ENCODE data around the gene SGSM1. TPM values are rescaled to one million over a fixed set of nuclear protein-coding genes. Genes with fewer than 3 reads are reported as not detected.

SGSM1 gene
- total RNA-seq, 1 donor from 2014 or later, result 0.18 TPM

DNA sequence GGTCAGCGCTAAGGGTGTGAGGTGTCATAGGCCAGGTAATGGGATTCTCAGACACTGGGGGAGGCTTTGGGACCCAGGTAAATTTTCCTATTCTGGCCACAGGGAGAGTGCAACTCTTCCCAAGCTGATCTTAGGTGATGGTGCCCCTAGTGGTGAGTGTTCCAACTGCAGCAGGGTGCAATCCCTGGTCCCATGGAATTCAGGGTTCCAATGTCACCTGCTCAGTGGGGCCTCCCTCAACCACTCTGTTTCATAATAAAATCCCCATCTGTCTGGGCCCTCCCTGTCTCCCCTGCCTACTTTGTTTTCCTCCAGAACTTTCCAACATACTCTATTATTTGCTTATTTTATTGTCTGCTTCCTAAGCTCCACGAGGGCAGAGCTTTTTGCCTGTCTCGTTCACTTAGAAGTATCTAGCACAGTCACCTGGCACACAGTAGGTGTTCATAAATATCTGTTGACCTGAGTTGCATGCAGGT is 2.9 kb upstream of the SGSM1 start:
- peak; percentile 54 for DNase-seq (ENCODE audit: low spot score)
- ATAC-seq, result peak; percentile 73

DNA sequence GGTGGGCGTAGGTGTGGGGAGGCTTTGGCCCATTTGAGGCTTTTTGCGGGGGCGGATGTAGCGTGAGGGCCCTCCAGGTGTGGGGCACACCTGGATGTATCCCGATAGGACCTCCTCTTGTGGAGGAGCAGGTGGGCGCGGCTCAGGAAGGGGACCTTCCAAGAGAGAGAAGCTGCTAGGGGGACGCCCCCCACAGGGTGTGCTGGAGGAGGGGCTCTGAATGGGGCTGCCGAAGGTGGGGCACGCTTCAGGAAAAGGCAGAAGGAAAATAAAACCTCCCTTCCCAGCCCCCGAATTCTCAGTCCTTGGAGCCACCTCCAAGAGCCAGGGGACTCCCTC is 621 bp downstream of the SGSM1 start:
- DNase-seq (ENCODE audit: low spot score) (no peak), ATAC-seq (no peak)

GRCh38 chr22:24807284-24807950 is 1.4 kb downstream of the SGSM1 start:
- no peak for DNase-seq (ENCODE audit: low spot score)
- ATAC-seq, result no peak

DNA sequence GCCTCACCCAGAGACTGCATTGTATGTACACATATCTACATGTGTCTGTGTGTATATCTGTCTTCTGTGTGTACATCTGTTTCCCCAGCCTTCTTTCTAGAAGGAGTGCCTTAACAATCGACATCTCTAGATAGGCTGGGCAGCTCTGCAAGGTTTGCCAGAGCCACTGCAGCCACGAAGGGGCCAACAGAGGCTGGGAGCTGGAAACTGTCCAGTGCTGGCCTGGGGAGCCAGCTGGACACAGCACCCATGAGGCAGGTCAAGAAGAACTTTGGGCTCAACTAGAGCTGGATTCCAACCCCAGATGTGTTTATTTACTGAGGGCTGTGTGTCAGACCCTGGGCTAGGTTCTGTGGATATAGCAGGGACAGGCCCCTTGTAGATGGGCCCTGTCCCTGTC is 3.3 kb downstream of the SGSM1 start:
- peak; percentile 13 for ATAC-seq
- DNase-seq (ENCODE audit: low spot score), result no peak

GRCh38 chr22:24810043-24810749 is 4.2 kb downstream of the SGSM1 start:
- DNase-seq (ENCODE audit: low spot score) (no peak), ATAC-seq (no peak)

DNA sequence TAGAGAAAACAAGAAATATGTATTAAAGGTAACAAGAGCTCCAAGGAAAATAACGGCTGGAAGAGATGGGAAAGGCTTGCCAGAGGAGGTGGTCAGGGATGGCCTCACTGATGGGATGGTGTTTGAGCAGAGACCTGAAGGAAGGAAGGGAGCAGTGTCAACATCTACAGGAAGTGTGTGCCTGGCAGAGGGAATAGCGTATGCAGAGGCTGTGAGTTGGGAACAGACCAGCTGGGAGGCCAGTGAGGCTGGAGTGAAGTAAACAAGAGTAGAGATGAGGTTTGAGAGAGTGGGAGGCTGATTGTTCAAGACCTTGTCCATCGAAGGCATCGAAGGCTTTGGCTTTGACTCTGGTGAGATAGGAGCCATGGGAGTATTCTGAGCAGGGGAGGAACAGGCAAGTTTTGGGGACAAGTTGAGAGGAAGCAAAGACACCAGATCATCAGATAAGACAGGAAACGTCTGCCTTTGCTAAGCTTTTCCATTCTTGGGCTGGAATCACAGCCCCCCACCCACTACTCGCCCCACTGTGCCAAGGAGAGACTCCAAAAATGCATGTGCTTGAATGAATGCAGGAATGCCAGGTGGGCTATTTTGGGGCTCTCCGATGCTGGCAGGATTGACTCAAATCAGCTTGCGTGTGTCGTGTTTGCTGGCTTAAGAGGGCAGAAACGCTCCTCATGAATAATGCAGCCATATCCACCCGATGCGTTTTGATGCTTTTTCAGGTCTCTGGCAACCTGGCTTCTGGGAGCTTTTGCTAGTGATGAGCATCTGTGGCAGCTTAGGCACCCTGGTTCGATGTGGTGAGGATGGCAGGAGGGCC is 7.2 kb downstream of the SGSM1 start:
- DNase-seq (ENCODE audit: low spot score) (no peak), ATAC-seq (no peak)

- ATAC-seq, result no peak
Measured at GRCh38 chr22:24813861-24814770, 8.1 kb downstream of the SGSM1 start.

DNA sequence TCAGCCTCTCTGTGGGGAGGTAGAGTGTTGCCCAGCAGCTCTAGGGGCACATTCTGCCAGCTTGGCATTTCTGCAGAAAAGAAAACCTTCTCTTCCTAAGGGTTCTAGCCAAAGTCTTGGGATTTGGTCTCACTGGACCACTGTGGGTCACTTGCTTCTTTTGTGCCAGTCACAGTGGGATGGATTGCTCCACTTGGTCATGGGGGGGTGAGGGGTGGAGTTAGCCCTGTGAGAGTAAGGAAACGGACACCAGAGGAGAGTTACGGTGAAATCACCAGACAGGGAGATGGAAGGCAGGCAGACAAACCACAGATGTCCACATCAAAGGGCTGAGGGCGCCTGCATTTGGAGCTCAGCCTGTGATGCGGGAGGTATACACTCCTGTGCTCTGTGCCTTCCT is 10.8 kb downstream of the SGSM1 start:
- ATAC-seq, result no peak
- no peak for DNase-seq (ENCODE audit: low spot score)

More at GRCh38 chr22:24813861-24814770, 8.1 kb downstream of the SGSM1 start:
- no peak for DNase-seq (ENCODE audit: low spot score)

GRCh38 chr22:24819487-24819886 is 13.5 kb downstream of the SGSM1 start:
- DNase-seq (ENCODE audit: low spot score) (no peak), ATAC-seq (no peak)

GRCh38 chr22:24819911-24820461 is 14.0 kb downstream of the SGSM1 start:
- peak; percentile 67 for DNase-seq (ENCODE audit: low spot score)
- ATAC-seq, result peak; percentile 98

DNA sequence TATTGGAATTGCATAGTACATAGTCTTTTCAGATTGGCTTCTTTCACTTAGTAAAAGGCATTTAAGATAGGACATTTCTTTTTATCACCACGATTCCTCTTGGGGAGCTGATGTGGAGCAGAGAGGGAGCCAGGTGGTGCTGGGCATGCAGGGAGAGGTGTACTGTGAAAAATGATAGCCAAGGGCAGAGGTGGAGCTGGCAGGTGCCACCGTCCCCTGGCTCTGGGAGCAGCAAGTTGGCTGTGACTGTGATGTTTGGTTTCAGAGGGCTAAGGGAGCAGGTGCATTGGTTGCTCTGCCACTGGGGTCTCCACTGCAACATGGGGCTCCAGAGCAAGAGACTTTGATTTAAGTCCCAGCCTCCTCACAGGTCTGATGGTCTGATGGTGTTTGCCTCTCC is 16.5 kb downstream of the SGSM1 start:
- ATAC-seq (no peak), DNase-seq (ENCODE audit: low spot score) (no peak)

DNA sequence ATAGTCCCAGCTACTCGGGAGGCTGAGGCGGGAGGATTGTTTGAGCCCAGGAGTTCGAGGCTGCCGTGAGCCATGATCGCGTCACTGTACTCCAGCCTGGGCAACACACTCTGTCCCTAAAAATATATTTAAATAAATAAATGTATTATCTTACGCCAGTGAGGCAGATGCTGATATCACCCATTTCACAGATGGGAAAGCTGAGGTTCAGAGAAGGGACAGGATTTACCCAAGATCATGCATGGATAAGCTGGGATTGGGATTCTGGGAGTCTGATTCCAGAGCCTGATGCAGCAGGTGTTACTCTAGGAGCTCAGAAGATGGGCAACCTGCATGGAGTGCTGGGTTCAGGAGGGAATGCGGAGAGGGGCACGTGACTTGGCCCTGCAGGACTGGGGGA is 17.8 kb downstream of the SGSM1 start:
- DNase-seq (ENCODE audit: low spot score) (no peak), ATAC-seq (no peak)

DNA sequence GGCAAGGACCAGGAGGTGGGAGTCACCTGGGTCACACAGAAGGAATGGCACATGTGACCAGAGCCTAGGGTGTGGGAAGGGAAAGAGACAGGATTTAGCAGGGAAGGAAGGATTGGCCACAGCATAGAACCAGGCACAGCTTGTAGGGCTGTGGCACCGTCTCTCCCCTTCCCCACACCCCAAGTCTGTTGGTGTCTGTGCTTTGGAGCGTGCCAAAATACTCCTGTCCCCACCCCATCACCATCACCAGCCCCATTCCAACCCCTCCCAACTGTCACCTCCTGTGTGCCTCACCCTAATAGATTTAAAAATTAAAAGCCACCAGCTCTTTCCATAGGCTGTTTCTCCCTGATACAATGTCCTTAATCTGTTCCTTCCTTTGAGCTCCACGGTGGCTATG is 18.2 kb downstream of the SGSM1 start:
- DNase-seq (ENCODE audit: low spot score), result no peak
- no peak for ATAC-seq

- ATAC-seq, result no peak
Measured at GRCh38 chr22:24824915-24825314, 18.9 kb downstream of the SGSM1 start.

DNA sequence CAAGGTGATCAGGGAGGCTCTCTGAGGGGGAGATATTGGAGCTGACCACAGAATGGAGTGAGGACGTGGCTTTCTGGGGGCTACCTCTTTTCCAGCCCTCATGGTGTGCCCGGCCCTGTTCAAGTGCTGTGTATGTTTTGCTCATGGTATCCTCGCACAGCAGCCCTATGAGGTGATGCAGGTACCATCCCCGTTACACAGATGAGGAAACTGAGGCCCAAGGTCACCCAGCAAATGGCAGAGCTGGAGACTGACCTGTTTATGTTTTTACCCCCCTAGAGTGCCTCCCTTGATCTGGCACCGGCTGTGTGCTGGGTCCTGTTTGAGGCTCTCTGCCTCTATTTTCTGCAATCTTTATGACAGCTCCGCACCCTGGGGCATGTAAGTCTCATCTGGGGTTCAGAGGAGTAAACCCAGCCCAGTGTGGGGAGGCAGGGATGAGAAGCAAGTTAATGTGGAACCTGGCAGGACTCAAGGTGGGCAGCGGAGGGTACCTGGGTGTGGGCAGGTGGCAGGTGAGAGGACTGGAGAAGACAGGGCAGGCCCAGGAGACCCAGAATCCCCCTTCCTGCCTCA is 20.8 kb downstream of the SGSM1 start:
- DNase-seq (ENCODE audit: low spot score), result no peak
- ATAC-seq, result no peak

More at GRCh38 chr22:24824915-24825314, 18.9 kb downstream of the SGSM1 start:
- no peak for DNase-seq (ENCODE audit: low spot score)

DNA sequence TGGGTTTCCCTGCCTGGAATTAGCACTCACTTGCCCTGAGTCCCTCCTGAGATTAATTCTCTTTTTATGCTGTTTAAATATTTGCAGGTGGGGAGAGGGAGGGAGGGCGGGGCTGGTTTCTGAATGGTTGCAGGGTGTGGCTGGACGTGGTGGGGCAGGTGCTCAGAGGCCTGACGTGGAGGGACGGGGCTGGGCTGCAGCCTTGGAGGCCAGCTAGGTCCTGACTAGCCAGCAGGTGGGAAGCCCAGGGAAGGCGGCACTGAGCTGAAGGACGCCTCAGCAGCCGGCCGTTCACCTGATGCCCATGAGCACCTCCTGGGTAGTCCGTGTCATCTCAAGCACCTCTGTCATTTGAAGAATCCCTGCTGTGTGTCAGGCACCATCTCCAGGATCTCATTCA is 21.3 kb downstream of the SGSM1 start:
- no peak for DNase-seq (ENCODE audit: low spot score)
- no peak for ATAC-seq

DNA sequence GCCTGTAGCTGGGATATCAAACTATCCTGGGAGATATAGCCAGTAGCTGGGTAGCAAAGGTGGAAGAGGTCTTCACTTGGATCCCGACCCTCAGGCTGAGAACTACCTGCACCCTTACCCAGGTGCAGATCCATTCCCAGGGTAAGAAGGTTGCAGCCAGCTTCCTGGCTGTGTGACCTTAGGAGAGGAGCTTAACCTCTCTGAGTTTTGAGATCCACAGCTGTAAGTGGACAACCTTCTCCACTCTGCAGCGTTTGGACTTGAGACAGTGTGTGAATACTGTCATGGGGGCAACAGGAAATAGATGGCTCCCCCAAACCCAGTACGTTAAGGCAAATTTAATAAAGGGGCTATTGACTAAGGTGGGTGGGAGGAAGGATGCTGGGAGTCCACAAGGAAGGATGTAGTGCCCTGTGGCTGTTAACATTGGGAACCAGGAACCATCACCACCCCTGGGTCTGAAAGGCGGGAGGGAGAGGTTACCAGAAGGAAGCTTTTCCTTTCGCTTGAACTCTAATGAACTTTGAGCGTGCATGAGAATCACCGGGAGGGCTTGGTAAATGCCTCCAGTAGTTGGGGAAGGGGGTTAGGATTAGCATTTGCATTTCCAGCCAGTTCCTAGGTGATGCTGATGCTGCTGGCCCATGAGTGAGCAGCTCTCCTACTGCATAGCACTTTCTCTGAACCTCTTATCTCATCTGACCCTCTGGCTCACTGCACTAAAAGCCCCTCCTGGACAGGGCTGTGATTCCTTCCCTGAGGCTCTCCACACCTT is 24.4 kb downstream of the SGSM1 start:
- no peak for ATAC-seq
- no peak for DNase-seq (ENCODE audit: low spot score)

GRCh38 chr22:24831687-24832086 is 25.7 kb downstream of the SGSM1 start:
- DNase-seq (ENCODE audit: low spot score), result no peak
- ATAC-seq, result no peak

DNA sequence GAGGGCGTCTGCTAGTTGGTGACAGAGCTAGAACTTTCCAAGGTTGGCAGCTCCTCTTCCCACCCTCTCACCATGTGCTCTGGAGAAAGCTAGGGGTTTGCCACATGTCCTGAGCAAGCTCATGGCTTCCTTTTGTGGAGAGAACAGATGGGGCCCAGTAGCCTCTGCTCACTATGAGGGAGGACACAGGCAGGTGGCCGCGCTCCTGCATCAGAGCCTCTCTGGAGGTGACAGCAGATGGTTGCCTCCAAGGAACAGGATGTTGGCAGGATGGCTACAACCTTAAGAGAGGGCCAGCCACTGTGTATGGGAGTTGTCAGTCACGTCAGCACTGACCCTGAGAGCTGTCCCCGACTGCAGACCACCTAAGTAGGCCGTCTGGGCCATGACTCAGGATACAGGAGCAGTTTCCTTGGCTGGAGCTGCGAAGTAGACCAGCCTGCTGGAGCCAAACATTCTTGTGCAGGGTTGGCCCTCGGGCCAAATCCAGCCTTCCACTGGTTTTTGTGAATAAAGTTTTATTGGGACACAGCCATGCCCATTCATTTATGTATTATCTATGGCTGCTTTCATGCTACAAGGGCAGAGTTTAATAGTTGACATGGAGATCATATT is 28.0 kb downstream of the SGSM1 start:
- ATAC-seq (no peak), DNase-seq (ENCODE audit: low spot score) (no peak)

Measured in left lobe of liver (tissue), 2 donors.